GM19395 (cell line): Measurements from ENCODE around the gene TXK.

Source experiments
- ATAC-seq: cut with Tn5 transposase; IDR thresholded peaks from one replicate; pipeline ENCODE4 v1.9.1; 2021; ENCODE audit warnings: mild to moderate bottlenecking, moderate library complexity; ENCODE audit not compliant: unreplicated experiment

The TXK gene

GRCh38 chr4:48108309-48109073 lies 25.6 kb downstream of the TXK start:
- no peak for ATAC-seq

DNA sequence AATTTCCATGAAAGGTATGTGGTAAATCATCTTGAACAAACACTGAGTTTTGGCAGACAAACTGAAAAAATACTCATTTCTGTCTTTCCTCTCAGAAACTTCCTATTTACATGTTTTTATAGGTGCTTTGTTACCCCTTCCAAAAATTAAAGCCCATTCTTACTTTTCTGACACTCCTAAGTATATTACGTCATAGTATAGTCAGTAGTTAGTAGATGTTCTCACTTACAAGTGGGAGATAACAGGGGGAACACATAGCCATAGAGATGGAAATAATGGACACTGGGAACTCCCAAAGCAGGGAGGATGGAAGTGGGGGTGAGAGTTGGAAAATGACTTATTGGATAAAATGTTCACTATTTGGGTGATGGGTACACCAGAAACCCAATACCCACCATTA lies 28.8 kb downstream of the TXK start:
- ATAC-seq = no peak

- peak; percentile 89 for ATAC-seq
These were observed 30.4 kb downstream of the TXK start for GRCh38 chr4:48103483-48104139.

DNA sequence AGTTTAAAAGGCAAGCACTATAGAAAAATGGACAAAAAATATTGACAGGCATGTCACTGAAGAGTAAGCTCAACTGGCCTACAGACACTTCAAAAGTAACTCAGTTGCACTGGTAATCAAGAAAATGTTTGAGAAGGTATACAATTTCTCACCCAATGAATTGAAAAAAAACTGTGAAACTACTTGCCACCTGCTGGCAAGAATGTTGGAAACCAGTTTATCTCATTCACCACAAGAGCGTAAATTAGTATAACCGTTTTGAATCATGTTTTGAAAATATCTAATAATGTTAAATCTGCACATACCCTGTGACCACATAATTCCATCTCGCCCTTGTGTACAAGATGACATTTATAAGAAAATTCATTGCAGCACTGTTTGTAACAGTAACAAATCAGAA lies 31.7 kb downstream of the TXK start:
- no peak for ATAC-seq

DNA sequence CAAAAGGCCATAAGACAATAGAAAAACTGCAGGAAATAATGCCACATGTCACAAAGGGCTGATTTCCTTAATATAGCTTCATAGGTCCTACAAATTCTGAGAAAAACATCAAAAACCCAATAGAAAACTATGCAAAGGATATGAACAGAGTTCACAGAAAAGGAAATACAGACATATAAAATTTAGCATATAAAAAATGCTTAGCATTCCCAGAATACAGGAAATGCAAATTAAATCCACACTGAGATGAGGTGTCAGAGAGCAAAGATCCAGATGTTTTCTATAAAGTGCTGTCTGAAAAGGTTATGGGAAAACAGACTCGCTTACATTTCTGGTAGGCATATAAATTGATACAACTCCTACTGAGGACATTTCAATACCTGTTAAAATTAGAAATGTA lies 33.8 kb downstream of the TXK start:
- no peak for ATAC-seq

DNA sequence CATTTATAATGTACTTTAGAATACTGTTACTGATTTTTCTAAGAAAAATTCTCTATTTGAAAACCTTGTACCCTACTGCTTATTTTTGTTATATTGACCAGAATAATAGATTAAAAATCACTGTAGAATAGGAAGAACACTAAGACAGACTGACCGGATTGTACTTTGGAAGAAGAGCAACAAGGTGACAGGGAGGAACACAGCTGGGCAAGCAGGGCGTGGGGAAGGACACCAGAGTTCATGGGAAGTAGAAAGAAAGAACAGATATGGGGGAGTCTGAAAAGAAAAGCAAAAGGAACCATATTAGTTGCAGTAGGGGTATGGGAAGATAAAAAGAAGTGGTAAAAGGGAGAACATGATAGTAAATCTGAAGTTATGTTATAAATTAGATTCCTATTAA lies 38.6 kb downstream of the TXK start:
- no peak for ATAC-seq

GRCh38 chr4:48093991-48094416 lies 40.0 kb downstream of the TXK start:
- ATAC-seq = no peak

- no peak for ATAC-seq
These were observed 43.4 kb downstream of the TXK start for GRCh38 chr4:48090621-48091020.

DNA sequence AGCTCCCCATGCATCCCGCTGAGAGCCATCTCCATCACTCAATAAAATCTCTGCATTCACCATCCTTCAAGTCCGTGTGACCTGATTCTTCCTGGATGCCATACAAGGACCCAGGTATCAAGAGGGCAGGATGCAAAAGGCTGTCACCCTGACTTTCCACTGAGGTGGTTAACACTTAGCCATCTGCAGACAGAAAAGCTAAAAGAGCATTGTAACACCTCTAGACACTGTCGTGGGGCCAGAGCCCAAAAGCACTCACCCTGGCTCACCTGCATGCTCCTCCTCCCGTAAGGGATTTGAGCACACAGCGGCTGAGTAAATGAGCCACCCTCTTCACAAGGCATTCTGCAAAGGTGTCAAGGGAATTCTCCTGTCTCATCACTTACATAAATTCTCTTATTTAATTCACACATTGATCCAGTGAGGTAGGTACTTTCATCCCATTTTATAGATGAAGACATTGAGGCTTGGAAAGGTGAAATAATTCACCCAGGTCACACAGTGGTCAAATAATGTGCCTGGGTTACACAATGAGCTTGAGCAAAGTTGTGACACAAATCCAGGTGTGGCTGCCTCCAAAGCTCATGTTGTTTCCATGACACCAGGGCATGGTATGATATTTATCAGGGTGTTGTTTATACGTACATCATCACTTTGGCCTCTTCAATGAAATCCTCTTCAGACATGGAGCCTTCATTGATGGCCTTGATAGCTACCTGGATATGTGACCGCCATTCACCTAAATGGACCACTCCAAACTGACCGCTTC lies 48.0 kb downstream of the TXK start:
- ATAC-seq = no peak

DNA sequence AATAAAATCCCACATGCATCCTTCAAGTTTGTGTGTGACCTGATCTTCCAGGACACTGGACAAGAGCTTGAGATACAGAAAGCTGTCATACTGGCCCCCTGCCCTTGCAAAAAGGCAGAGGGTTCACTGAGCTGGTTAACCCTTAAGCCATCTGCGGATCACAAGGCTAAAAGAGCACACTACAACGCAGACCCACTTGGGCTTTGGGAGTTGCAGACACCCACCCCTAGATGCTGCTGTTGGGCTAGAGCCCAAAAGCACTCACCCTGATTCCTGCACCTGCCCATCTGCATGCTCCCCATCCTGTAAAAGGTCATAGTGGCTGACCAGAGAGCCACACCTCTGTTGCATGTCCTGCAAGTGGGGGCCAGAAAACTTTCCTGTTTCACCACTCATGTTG lies 51.1 kb downstream of the TXK start:
- no peak for ATAC-seq

- ATAC-seq = no peak
These were observed 52.9 kb downstream of the TXK start for GRCh38 chr4:48081196-48081595.

GRCh38 chr4:48079972-48080391 lies 54.1 kb downstream of the TXK start:
- ATAC-seq = no peak

DNA sequence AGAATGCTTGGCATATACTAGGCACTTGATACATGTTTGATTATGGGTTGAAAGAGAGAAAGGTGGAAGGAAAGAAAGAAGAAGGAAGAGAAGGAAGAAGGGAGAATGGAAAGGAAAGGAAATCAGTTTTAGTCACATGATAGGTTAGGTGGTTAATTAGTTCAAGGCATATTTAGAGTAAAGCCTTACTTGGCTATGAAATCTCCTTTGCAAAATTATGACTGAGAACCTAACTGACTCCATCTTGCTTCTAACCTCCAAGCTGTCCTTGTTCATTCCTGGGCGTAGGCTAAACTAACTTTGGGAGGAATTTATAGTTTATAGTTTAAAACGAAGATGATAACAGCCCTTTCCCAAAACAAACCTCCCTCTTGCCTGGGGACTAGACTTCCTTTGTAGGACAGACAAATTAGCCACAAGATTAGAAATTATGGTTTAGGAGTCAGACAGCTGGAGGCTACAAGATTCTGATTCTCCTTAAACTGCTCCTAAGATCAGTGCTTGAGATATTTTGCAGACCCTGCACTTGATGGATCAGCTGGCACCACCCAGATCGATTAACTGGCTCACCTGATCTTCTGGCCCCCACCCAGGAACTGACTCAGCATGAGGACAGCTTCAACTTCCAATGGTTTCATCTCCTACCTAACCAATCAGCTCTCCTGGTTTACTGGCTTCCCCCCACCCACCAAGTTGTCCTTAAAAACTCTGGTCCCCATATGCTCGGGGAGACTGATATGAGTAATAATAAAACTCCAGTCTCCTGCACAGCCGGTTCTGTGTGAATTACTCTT lies 55.0 kb downstream of the TXK start:
- no peak for ATAC-seq

DNA sequence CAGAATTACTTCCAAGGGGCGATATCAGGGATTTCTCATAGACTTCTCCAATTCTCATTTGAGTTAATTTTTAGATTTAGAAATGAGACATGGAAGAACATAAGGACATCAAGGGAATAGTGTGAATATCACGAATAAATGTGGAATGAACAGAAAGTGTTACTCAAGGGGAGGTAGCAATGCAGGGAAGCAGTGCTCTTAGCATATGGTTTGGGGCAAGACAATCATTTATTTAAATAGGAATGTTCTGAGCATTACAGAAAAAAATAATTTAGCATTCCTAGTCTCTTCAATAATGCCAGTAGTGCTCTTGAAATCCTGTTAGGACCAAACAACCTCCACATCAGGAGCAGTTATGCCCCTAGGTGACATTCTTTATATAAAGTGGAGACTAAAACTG lies 55.6 kb downstream of the TXK start:
- no peak for ATAC-seq

- ATAC-seq = no peak
These were observed 59.4 kb downstream of the TXK start for GRCh38 chr4:48074657-48075056.

DNA sequence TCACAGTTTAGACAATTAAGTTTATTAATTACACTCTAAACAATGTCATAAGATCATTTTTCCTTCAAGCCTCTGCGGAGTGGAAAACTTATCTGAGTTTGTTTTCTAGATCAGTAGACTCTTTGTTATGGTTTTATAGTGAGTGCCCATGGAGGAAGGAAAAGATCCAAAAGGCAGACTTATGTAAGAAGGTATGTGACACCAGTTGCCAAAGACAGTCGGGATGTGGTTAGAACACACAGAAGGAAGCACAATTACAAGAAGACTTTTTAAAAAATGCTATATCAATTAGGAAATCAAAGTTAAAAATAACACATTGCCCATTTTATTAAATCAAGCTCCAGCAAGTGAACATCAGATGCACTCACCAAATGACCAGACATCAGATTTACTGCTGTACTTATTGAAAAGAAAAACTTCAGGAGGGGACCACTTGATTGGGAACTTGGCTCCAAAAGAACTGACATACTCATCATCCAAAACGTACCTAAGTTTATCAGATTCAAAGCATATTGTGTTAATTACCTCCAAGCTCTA lies 60.4 kb downstream of the TXK start:
- no peak for ATAC-seq

DNA sequence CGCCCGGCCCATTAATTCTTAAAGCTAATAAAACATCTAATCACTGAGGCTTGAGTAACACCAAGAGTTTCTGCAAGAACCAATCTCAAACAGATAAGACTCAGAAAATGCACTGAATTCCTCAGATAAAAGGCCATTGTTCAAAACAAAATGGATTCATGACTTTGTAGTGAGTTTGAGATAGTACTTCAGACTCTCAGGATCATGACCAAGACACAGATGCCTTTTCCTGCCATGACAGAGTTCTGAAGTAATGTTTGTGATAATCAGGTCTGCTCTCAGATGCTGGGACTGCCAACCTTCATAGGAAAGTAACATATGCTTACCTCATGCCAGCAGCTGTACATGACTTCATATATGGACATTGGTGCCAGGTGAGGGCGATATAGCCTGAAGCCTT lies 62.9 kb downstream of the TXK start:
- ATAC-seq = no peak

GRCh38 chr4:48069026-48069425 lies 65.0 kb downstream of the TXK start:
- ATAC-seq = no peak

DNA sequence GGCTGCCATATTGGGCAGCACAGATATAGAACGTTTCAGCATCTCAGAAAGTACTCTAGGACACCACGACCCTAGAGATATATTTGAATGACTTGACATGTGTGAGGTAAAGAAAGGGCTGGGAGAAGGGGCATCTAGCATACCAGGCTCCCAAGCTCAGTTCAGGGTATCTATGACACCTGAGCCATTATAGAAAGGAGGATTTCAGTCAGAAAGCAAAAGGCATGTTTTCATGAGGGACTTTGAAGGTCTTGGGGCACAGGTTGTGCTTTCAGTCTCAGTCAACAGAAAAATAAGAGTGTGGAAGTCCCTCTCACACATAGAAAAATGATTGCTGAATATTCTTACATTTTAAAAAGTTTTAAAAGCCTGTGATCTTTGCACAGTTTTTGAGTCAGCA lies 65.9 kb downstream of the TXK start:
- ATAC-seq = no peak

DNA sequence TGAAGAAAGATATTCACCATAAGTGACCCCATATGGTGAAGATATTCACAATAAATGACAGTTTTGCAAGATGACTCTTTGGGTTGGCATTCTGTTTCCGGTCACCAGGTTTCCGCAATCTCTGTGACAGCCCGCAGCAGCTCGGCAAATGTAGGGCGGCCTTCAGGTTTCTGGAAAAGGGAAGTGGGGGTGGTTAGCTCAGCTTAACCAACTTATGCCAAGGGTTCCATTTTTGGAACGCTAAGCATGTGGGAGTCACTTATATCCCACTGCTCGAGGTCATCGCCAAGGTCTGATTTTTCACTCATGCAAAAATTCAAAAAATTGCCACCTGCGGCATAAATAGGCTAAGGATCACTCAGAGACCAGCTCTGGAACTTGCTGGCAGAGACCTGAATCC lies 66.5 kb downstream of the TXK start:
- no peak for ATAC-seq

- ATAC-seq = peak; percentile 71
These were observed 68.4 kb downstream of the TXK start for GRCh38 chr4:48065587-48066052.
